NCI-H1092 (cell line): ENCODE measurements around the gene VPS37D.
"Not testable (repeated sequence)": the region's sequence is repeated elsewhere in the genome, so short reads cannot be mapped to it uniquely, and the experiment has no call there.

ENCODE experiments used
- DNase-seq: peaks from one replicate; lab custom pipeline; 2025; lab: John Stamatoyannopoulos, UW

The VPS37D gene

GRCh38 chr7:73667344-73668102 is at the start of gene VPS37D:
TSS of gene VPS37D (plus strand) at chr7:73667831. CDS start at chr7:73667959, 128 bp downstream.
- DNase-seq = peak; percentile 85

- no peak for DNase-seq
Measured at GRCh38 chr7:73618538-73618937, 49.1 kb upstream of the VPS37D start.

DNA sequence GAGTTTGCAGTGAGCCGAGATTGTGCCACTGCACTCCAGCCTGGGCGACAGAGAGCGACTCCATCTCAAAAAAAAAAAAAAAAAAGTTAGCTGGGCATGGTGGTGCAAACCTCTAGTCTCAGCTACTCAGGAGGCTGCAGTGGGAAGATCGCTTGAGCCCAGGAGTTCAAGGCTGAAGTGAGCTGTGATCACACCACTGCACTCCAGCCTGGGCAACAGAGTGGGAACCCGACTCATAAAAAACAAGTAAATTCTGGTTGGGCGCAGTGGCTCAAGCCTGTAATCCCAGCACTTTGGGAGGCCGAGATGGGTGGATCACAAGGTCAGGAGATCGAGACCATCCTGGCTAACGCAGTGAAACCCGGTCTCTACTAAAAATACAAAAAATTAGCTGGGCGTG is 48.2 kb upstream of the VPS37D start:
- not testable (repeated sequence) for DNase-seq

DNA sequence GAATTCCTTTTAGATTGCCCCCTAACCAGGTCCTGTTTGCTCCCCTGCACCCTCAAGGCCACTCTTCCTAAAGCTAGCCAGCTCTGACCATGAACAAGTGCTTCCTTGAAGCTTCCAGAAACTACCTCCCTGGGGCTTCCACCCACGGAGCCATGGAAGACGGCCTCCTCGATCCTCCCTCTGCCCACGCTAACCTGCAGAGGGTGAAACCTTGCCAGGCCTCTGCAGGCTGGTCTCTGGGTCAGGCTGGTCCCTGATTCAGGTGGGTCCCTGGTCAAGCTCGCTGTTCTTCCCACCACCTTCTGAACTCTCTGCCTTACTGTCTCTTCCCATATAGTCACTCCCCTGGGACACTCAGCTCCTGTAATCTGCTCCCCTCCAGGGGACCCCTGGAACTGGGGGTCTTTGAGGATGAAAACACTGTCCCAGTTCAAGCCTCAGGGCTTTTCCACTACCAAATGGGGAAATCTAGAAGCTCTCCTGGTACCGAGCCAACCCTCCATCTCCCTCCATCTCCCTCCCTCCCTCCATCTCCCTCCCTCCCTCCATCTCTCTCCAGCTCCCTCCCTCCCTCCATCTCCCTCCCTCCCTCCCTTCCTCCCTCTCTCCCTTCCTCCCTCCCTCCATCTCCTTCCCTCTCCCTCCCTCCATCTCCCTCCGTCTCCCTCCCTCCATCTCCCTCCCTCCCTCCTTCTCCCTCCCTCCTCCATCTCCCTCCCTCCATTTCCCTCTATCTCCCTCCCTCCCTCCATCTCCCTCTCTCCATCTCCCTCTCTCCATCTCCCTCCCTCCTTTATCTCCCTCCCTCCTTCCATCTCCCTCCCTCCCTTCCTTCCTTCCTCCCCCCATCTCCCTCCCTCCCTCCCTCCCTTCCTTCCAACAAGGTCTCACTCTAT is 46.2 kb upstream of the VPS37D start:
- DNase-seq = no peak

GRCh38 chr7:73622527-73622908 is 45.1 kb upstream of the VPS37D start:
- DNase-seq = no peak

- DNase-seq = no peak
Measured at GRCh38 chr7:73622909-73623797, 44.5 kb upstream of the VPS37D start.

DNA sequence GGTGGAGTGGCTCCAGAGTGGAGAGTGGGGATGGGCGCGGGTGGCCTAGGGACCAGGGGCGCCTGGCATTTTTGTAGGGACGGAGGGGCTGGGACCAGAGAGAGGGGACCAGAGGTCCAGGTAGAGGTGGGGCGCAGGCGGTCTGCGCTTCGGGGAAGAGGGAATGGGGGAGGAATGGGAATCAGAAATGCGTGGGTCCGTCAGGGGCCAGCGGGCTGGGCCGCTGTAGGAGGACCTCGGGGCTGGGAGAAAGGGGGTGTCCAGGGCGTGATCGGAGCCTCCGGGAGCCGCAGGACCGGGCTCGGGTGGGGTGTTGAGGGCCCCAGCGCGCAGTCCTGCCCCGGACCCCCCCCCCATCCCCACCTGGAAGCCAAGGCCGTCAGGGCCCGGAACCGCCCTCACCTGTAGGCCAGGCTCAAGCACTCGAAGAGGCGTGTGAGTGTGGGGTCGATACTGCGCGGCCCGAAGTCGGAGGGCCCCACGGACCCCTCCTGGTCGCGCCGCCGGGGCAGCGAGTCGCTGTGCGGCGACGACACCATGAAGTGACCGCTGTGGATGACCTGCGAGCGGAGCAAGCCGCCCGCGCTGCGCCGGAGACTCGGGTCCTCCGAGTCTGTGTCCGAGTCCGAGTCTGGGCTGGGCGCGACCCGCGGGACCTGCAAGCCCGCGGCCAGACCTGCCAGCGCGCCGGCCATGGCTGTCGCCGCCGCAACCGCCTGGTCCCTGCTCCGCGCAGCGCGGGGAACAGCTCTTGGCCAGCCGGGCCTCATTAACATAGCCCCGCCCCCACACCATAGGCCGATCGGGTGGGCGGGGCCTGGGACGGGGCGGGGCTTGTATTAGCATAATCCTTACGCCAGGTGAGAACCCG is 43.6 kb upstream of the VPS37D start, which contains the start of gene MLXIPL:
Gene MLXIPL (minus strand): TSS at position 725 of the 871 bp plus-strand sequence. CDS start 30 bp downstream, at position 695.
- DNase-seq = peak; percentile 55

- no peak for DNase-seq
Measured at GRCh38 chr7:73624669-73625001, 43.0 kb upstream of the VPS37D start.

GRCh38 chr7:73625276-73625675 is 42.4 kb upstream of the VPS37D start:
- DNase-seq = no peak

DNA sequence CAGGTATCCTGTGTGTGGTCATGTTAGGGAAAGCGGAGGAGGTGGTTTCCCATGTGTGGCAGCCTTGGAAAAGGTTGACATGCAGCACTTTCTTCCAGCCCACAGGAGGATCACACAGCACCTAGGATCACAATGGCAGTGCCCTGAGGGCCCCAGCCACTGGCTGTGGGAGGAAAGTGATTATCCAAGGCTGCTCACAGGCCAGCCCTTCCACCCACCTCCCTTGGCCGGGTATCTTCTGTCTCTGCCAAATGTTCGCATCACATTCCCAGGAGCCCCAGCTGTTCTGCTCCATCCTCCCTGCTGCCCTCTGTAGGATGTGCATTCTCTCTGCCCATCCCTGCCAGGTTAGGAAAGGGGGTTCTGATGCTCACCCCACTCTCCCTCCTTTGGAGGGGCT is 40.8 kb upstream of the VPS37D start:
- no peak for DNase-seq

GRCh38 chr7:73628504-73628903 is 39.1 kb upstream of the VPS37D start:
- DNase-seq = no peak

DNA sequence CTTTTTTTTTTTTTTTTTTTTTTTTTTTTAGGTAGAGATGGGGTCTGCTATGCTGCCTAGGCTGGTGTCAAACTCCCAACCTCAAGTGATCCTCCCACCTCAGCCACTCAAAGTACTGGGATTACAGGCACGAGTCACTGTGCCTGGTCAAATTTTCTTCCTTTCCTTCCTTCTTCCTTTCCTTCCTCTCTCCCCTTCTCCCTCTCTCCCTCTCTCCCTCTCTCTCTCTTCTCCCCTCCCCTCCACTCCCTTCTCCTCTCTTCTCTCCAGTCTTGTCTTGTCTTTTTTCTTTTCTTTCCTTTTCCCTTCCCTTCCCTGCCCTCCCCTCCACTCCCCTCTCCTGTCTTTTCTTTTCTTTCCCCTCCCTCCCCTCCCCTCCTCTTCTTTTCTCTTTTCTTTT is 36.1 kb upstream of the VPS37D start:
- no peak for DNase-seq

DNA sequence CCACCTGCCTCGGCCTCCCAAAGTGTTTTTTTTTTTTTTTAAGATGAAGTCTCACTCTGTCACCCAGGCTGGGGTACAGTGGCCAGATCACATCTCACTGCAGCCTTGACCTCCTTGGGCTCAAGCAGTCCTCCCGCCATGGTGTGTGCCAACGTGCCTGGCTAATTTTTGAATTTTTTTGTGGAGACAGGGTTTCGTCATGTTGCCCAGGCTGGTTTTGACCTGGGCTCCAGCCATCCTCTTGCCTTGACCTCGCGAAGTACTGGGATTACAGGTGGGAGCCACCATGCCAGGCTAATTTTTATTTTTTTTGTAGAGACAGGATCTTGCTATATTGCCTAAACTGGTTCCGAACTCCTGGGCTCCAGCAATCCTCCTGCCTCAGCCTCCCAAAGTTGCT is 34.3 kb upstream of the VPS37D start:
- no peak for DNase-seq

DNA sequence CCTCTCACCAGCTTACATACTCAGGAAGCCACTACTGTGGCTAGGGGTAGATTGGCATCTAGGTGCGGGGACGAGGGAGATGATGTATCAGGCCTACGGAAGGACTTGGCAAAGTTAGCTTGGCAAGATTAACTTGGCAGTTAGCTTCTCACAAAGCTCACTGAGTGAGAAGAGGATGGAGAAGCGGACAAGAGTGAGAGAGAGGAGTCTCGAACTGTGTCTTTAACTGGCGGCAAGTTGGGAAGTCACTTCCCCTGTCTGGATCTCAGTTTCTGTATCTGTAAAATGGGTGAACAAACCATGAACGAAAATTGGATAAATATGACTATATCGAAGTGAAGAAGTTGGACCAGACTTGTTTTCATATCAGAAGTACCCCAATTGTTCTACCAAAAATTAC is 33.8 kb upstream of the VPS37D start:
- DNase-seq = no peak

- DNase-seq = no peak
Measured at GRCh38 chr7:73635428-73636200, 32.0 kb upstream of the VPS37D start.

DNA sequence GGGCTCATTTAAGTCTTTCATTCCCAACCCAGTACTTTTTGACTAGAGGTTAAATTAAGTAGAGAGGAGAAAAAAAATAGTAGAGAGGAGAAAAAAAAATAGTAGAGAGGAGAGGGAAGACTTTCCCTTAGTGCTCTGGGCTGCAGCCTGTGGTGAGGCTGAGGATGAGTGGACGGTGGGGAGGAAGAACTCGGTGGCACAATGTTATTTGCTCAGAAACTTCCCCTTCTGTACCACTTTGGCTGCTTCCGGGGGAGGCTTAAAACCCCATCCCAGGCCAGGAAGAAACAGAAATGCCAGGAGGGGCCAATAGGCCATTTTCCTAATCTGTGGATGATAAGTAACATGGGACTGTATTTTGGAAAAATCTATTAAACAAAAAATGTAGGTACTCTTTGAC is 28.7 kb upstream of the VPS37D start:
- DNase-seq = no peak

- DNase-seq = no peak
Measured at GRCh38 chr7:73642834-73643233, 24.8 kb upstream of the VPS37D start.

GRCh38 chr7:73644688-73645286 is 22.8 kb upstream of the VPS37D start:
- DNase-seq = no peak

GRCh38 chr7:73645643-73646174 is 21.9 kb upstream of the VPS37D start:
- DNase-seq = no peak
